NOMO-1 treated with DMSO at 0.1 percent for 48 hours (cell line): ENCODE data around the gene PCDHGA7.
A peak's percentile ranks its signal among the peaks of the same experiment; 100 is the strongest.
"Not testable (repeated sequence)": the region's sequence is repeated elsewhere in the genome, so short reads cannot be mapped to it uniquely, and the experiment has no call there.

Experiments used
- DNase-seq: peaks from one replicate; lab custom pipeline; 2025; ENCODE audit not compliant: unreplicated experiment; lab: John Stamatoyannopoulos, UW

PCDHGA7 gene

GRCh38 chr5:141397756-141398551, 15.4 kb downstream of the PCDHGA7 start, which contains the start of gene PCDHGB5:
Gene PCDHGB5 (plus strand): TSS chr5:141397947. CDS start chr5:141398128, 181 bp downstream.
- not testable (repeated sequence) for DNase-seq

GRCh38 chr5:141398608-141399007, 16.1 kb downstream of the PCDHGA7 start:
- DNase-seq: no peak

- DNase-seq: no peak
Observed at GRCh38 chr5:141399555-141400258, 17.2 kb downstream of the PCDHGA7 start.

GRCh38 chr5:141402553-141403243, 20.2 kb downstream of the PCDHGA7 start, which contains the start of gene PCDHGA9:
Gene PCDHGA9 (plus strand): TSS chr5:141402778. CDS start chr5:141402953, 175 bp downstream.
- no peak for DNase-seq

GRCh38 chr5:141403387-141403786, 20.8 kb downstream of the PCDHGA7 start:
- no peak for DNase-seq

GRCh38 chr5:141407790-141408505, 25.4 kb downstream of the PCDHGA7 start, which contains the start of gene PCDHGB6:
Gene PCDHGB6 (plus strand): TSS chr5:141408021. CDS start chr5:141408203, 182 bp downstream.
- DNase-seq: peak; percentile 27

GRCh38 chr5:141409598-141410306, 27.2 kb downstream of the PCDHGA7 start:
- no peak for DNase-seq

GRCh38 chr5:141411575-141411974, 29.0 kb downstream of the PCDHGA7 start:
- no peak for DNase-seq

GRCh38 chr5:141412854-141413539, 30.5 kb downstream of the PCDHGA7 start, which contains the start of gene PCDHGA10:
Gene PCDHGA10 (plus strand): TSS chr5:141412987. CDS start chr5:141413176, 189 bp downstream.
- peak; percentile 63 for DNase-seq

GRCh38 chr5:141413540-141414069, 31.1 kb downstream of the PCDHGA7 start:
- DNase-seq: no peak

GRCh38 chr5:141414548-141415274, 32.2 kb downstream of the PCDHGA7 start:
- not testable (repeated sequence) for DNase-seq

- not testable (repeated sequence) for DNase-seq
Observed at GRCh38 chr5:141415275-141415618, 32.7 kb downstream of the PCDHGA7 start.

GRCh38 chr5:141417494-141418172, 35.1 kb downstream of the PCDHGA7 start, which contains the start of gene PCDHGB7:
Gene PCDHGB7 (plus strand): TSS chr5:141417677. CDS start chr5:141417860, 183 bp downstream.
- peak; percentile 58 for DNase-seq

- no peak for DNase-seq
Observed at GRCh38 chr5:141419074-141419880, 36.7 kb downstream of the PCDHGA7 start.

GRCh38 chr5:141420855-141421488, 38.4 kb downstream of the PCDHGA7 start, which contains the start of gene PCDHGA11:
Gene PCDHGA11 (plus strand): TSS chr5:141421051. CDS start chr5:141421228, 177 bp downstream.
- DNase-seq: peak; percentile 52

GRCh38 chr5:141421489-141421855, 38.9 kb downstream of the PCDHGA7 start:
- no peak for DNase-seq
